Activated effector memory CD4-positive, alpha-beta T cell treated with Interleukin-2 at 50 U/mL for 16 hours (primary cell): ENCODE results near the gene HNRNPCL1.
"Not testable (repeated sequence)": the region's sequence is repeated elsewhere in the genome, so short reads cannot be mapped to it uniquely, and the experiment has no call there.

ENCODE experiments used
- DNase-seq: peaks from one replicate; pipeline ENCODE4 v3.0.0-alpha.2; 2020

HNRNPCL1 gene

GRCh38 chr1:12848620-12849019 lies at the start of gene HNRNPCL1:
Gene HNRNPCL1 (minus strand): TSS chr1:12848720. CDS start chr1:12848289, 431 bp downstream.
- not testable (repeated sequence) for DNase-seq

GRCh38 chr1:12898170-12898569 lies 49.6 kb upstream of the HNRNPCL1 start, which contains the start of gene PRAMEF10:
Gene PRAMEF10 (minus strand): TSS chr1:12898270. CDS start chr1:12895847, 2,423 bp downstream.
- DNase-seq: not testable (repeated sequence)

GRCh38 chr1:12886101-12886500 lies 37.6 kb upstream of the HNRNPCL1 start, which contains the start of gene PRAMEF4:
Gene PRAMEF4 (minus strand): TSS chr1:12886201. CDS start chr1:12883394, 2,807 bp downstream.
- not testable (repeated sequence) for DNase-seq

- DNase-seq: not testable (repeated sequence)
These were observed 29.9 kb upstream of the HNRNPCL1 start for GRCh38 chr1:12878453-12878852.

- DNase-seq: not testable (repeated sequence)
These were observed 14.8 kb upstream of the HNRNPCL1 start for GRCh38 chr1:12863131-12863880.

- DNase-seq: not testable (repeated sequence)
These were observed 8.3 kb upstream of the HNRNPCL1 start, which contains the start of gene PRAMEF2 for GRCh38 chr1:12856786-12857185. Gene PRAMEF2 (plus strand): TSS chr1:12857086. CDS start chr1:12859010, 1,924 bp downstream.

- DNase-seq: no peak
These were observed 3.3 kb upstream of the HNRNPCL1 start for GRCh38 chr1:12851779-12852178.

GRCh38 chr1:12833251-12833650 lies 15.3 kb downstream of the HNRNPCL1 start:
- not testable (repeated sequence) for DNase-seq

- DNase-seq: not testable (repeated sequence)
These were observed 17.2 kb downstream of the HNRNPCL1 start, which contains the start of gene PRAMEF11 for GRCh38 chr1:12831310-12831709. Gene PRAMEF11 (minus strand): TSS chr1:12831410. CDS start chr1:12828789, 2,621 bp downstream.

- not testable (repeated sequence) for DNase-seq
These were observed 29.5 kb downstream of the HNRNPCL1 start for GRCh38 chr1:12819061-12819460.

GRCh38 chr1:12811409-12811784 lies 37.1 kb downstream of the HNRNPCL1 start:
- DNase-seq: no peak

- DNase-seq: no peak
These were observed 37.7 kb downstream of the HNRNPCL1 start for GRCh38 chr1:12810691-12811408.

GRCh38 chr1:12809933-12810332 lies 38.6 kb downstream of the HNRNPCL1 start:
- DNase-seq: no peak

- DNase-seq: no peak
These were observed 48.8 kb downstream of the HNRNPCL1 start for GRCh38 chr1:12799730-12800129.

- DNase-seq: no peak
These were observed 49.6 kb downstream of the HNRNPCL1 start for GRCh38 chr1:12798911-12799310.
